Chondrocyte (in vitro differentiated cells): ENCODE data around the gene MT1X. TPM values are rescaled to one million over a fixed set of nuclear protein-coding genes. Genes with fewer than 3 reads are reported as not detected.

Source experiments
- DNase-seq: peaks from one replicate; pipeline ENCODE4 v3.0.0; 2021; ENCODE audit warnings: mixed read lengths, low spot score
- H3K27ac Mint-ChIP-seq: one replicate; pipeline ENCODE4 v1.8.0; 2021; ENCODE audit warnings: mild to moderate bottlenecking, moderate library complexity, mixed read lengths; ENCODE audit not compliant: unreplicated experiment
- H3K27me3 Mint-ChIP-seq: 2 replicates; pipeline ENCODE4 v1.8.0; 2021; ENCODE audit warnings: low read depth, mixed read lengths
- H3K36me3 Mint-ChIP-seq: 2 replicates; pipeline ENCODE4 v1.8.0; 2021; ENCODE audit warnings: low read depth, mixed read lengths
- H3K4me1 Mint-ChIP-seq: 2 replicates; pipeline ENCODE4 v1.8.0; 2021; ENCODE audit warnings: low read depth, mild to moderate bottlenecking, mixed read lengths
- H3K4me3 Mint-ChIP-seq: one replicate; pipeline ENCODE4 v1.8.0; 2021; ENCODE audit warnings: mild to moderate bottlenecking, moderate library complexity, mixed read lengths; ENCODE audit not compliant: unreplicated experiment
- H3K9me3 Mint-ChIP-seq: 2 replicates; pipeline ENCODE4 v1.8.0; 2021; ENCODE audit warnings: low read depth, mixed read lengths
- CTCF ChIP-seq: fragments of 200-600 bp; sonication (generic); IDR thresholded peaks from 2 replicates; pipeline ENCODE4 v1.5.0; 2021; ENCODE audit warnings: antibody characterized with exemption, mild to moderate bottlenecking, moderate library complexity
- total RNA-seq: library from RNA; stranded (reverse); gene quantifications from 3 replicates; pipeline ENCODE4 v1.2.1, GENCODE V29; 2021

Gene MT1X
- total RNA-seq, 1 donor from 2014 or later, result 36.6 TPM

DNA sequence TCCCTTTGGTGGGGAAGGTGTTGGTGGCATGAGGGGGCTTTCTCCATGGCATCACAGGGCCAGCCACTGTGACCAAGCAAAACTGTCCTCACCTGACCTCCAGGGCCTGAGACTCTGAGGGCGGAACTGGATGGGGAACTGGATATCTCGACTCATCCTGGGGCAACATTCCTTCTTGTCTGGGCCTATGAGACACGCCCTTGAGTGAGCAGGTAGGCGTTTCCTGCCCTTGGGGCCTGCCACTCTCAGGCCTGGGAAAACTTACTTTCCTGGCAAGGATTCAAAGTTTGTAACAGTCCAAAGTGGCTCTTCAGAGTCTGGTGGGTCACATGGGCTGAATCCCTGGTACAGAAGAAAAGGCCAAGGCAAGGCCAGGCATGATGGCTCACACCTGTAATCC lies 9.6 kb downstream of the MT1X start:
- TF ChIP-seq CTCF, result no peak
- no peak for DNase-seq
- H3K4me3 Mint-ChIP-seq, result no peak overlapping the region
- H3K27ac Mint-ChIP-seq, result peak overlapping the region; percentile 75
- peaks cover 4% of the 10 kb centered on the region for H3K36me3 Mint-ChIP-seq
- peaks cover 11% of the 10 kb centered on the region for H3K9me3 Mint-ChIP-seq
- peaks cover 27% of the 10 kb centered on the region for H3K4me1 Mint-ChIP-seq
- H3K27me3 Mint-ChIP-seq, result no peaks in the 10 kb centered on the region

GRCh38 chr16:56695246-56695645 lies 13.0 kb downstream of the MT1X start:
- DNase-seq, result no peak
- Mint-ChIP-seq H3K4me3 (no peak overlapping the region), H3K9me3 (peaks cover 4% of the 10 kb centered on the region), H3K36me3 (no peaks in the 10 kb centered on the region), H3K4me1 (peaks cover 13% of the 10 kb centered on the region), H3K27me3 (no peaks in the 10 kb centered on the region), H3K27ac (no peak overlapping the region)
- no peak for TF ChIP-seq CTCF

- H3K27ac Mint-ChIP-seq, result no peak overlapping the region
- no peak for DNase-seq
- no peak for TF ChIP-seq CTCF
- no peaks in the 10 kb centered on the region for H3K9me3 Mint-ChIP-seq
- no peak overlapping the region for H3K4me3 Mint-ChIP-seq
- peaks cover 10% of the 10 kb centered on the region for H3K4me1 Mint-ChIP-seq
- H3K27me3 Mint-ChIP-seq, result no peaks in the 10 kb centered on the region
- no peaks in the 10 kb centered on the region for H3K36me3 Mint-ChIP-seq
Observed at GRCh38 chr16:56697456-56698155, 15.3 kb downstream of the MT1X start.

- no peak for TF ChIP-seq CTCF
- H3K27me3 Mint-ChIP-seq, result no peaks in the 10 kb centered on the region
- no peaks in the 10 kb centered on the region for H3K36me3 Mint-ChIP-seq
- no peaks in the 10 kb centered on the region for H3K9me3 Mint-ChIP-seq
- H3K27ac Mint-ChIP-seq, result peak overlapping the region; percentile 29
- peaks cover 10% of the 10 kb centered on the region for H3K4me1 Mint-ChIP-seq
- DNase-seq, result no peak
- no peak overlapping the region for H3K4me3 Mint-ChIP-seq
Observed at GRCh38 chr16:56700195-56700594, 17.9 kb downstream of the MT1X start.

DNA sequence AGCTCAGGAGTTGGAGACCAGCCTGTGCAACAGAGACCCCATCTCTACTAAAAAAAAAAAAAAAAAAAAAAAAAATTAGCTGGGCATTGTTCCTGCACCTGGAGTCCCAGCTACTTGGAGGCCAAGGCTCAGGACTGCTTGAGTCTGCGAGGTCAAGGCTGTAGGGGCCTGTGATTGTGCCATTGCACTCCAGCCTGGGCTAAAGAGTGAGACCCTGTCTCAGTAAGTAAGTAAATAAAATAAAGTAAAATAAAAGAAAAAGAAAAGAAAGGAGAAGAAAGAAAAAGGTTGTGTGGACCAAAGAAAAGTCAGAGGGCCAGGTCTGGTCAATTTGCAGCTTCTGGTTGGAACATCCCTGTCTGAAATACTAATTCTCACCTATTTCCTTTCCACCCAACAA lies 18.4 kb downstream of the MT1X start:
- Mint-ChIP-seq H3K4me1 (peaks cover 10% of the 10 kb centered on the region), H3K9me3 (no peaks in the 10 kb centered on the region), H3K27me3 (no peaks in the 10 kb centered on the region), H3K4me3 (no peak overlapping the region), H3K36me3 (no peaks in the 10 kb centered on the region), H3K27ac (no peak overlapping the region)
- no peak for TF ChIP-seq CTCF
- no peak for DNase-seq
